Neural progenitor cell (in vitro differentiated cells): ENCODE measurements around the gene MRGPRF. TPM values are rescaled to one million over a fixed set of nuclear protein-coding genes. Genes with fewer than 3 reads are reported as not detected.

Experiments used
- DNase-seq: peaks from one replicate; pipeline ENCODE4 v3.0.0-alpha.2; 2016; ENCODE audit warnings: low spot score
- H2AFZ ChIP-seq: fragments of 200-600 bp; sonication (generic); replicated peaks from 2 replicates; pipeline ENCODE4 v1.6.1; 2016; ENCODE audit warnings: antibody characterized with exemption
- H3F3A ChIP-seq: fragments of 200-600 bp; sonication (generic); 2 replicates; pipeline ENCODE4 v1.6.1; 2016; ENCODE audit warnings: antibody characterized with exemption, low read depth
- H3K27ac ChIP-seq: fragments of 200-600 bp; sonication (generic); 2 replicates; pipeline ENCODE4 v1.5.1; 2016; ENCODE audit warnings: mild to moderate bottlenecking
- H3K27me3 ChIP-seq: fragments of 200-600 bp; sonication (generic); 2 replicates; pipeline ENCODE4 v1.6.1; 2016; ENCODE audit warnings: mild to moderate bottlenecking, moderate library complexity
- H3K36me3 ChIP-seq: fragments of 200-600 bp; sonication (generic); 2 replicates; pipeline ENCODE4 v1.5.1; 2016
- H3K4me1 ChIP-seq: fragments of 200-600 bp; sonication (generic); 2 replicates; pipeline ENCODE4 v1.6.1; 2016; ENCODE audit warnings: mixed run types
- H3K4me2 ChIP-seq: fragments of 200-600 bp; sonication (generic); 2 replicates; pipeline ENCODE4 v1.6.1; 2016
- H3K4me3 ChIP-seq: fragments of 200-600 bp; sonication (generic); 2 replicates; pipeline ENCODE4 v1.5.1; 2016
- H3K79me2 ChIP-seq: fragments of 200-600 bp; sonication (generic); 2 replicates; pipeline ENCODE4 v1.6.1; 2016; ENCODE audit warnings: low read depth
- H3K9ac ChIP-seq: fragments of 200-600 bp; sonication (generic); 2 replicates; pipeline ENCODE4 v1.6.1; 2016
- H3K9me3 ChIP-seq: fragments of 200-600 bp; sonication (generic); 2 replicates; pipeline ENCODE4 v1.5.1; 2016; ENCODE audit warnings: low read depth
- H4K20me1 ChIP-seq: fragments of 200-600 bp; sonication (generic); 2 replicates; pipeline ENCODE4 v1.6.1; 2016; ENCODE audit warnings: low read depth
- H3K27ac Mint-ChIP-seq: 3 replicates; pipeline ENCODE4 v1.8.0; 2021; ENCODE audit warnings: mixed read lengths
- H3K27me3 Mint-ChIP-seq: 2 replicates; pipeline ENCODE4 v1.8.0; 2022; ENCODE audit warnings: low read depth, mild to moderate bottlenecking, inconsistent platforms, moderate library complexity, mixed read lengths; ENCODE audit not compliant: insufficient read depth
- H3K36me3 Mint-ChIP-seq: 3 replicates; pipeline ENCODE4 v1.8.0; 2021; ENCODE audit warnings: mixed read lengths
- H3K4me1 Mint-ChIP-seq: 3 replicates; pipeline ENCODE4 v1.8.0; 2021; ENCODE audit warnings: mixed read lengths
- H3K4me3 Mint-ChIP-seq: 3 replicates; pipeline ENCODE4 v1.8.0; 2021; ENCODE audit warnings: mild to moderate bottlenecking, moderate library complexity, mixed read lengths
- H3K9me3 Mint-ChIP-seq: 3 replicates; pipeline ENCODE4 v1.8.0; 2020; ENCODE audit warnings: mixed read lengths
- CTCF ChIP-seq: fragments of 200-600 bp; sonication (generic); IDR thresholded peaks from 2 replicates; pipeline ENCODE4 v1.5.1; 2017; ENCODE audit warnings: antibody characterized with exemption, mild to moderate bottlenecking
- EZH2 ChIP-seq: fragments of 200-600 bp; sonication (generic); IDR thresholded peaks from 2 replicates; pipeline ENCODE4 v1.6.1; 2017; ENCODE audit warnings: antibody characterized with exemption, mild to moderate bottlenecking, moderate library complexity
- EZH2phosphoT487 ChIP-seq: fragments of 200-600 bp; sonication (generic); IDR thresholded peaks from 2 replicates; pipeline ENCODE4 v1.6.1; 2017; ENCODE audit warnings: antibody characterized with exemption
- total RNA-seq: library from RNA; depleted of rRNA; stranded (reverse); fragments of >200 nt; gene quantifications from 2 replicates; pipeline ENCODE4 v1.2.3, GENCODE V29; 2015; ENCODE audit warnings: low replicate concordance

The MRGPRF gene
- total RNA-seq, 1 donor from 2014 or later = 0.56 TPM

DNA sequence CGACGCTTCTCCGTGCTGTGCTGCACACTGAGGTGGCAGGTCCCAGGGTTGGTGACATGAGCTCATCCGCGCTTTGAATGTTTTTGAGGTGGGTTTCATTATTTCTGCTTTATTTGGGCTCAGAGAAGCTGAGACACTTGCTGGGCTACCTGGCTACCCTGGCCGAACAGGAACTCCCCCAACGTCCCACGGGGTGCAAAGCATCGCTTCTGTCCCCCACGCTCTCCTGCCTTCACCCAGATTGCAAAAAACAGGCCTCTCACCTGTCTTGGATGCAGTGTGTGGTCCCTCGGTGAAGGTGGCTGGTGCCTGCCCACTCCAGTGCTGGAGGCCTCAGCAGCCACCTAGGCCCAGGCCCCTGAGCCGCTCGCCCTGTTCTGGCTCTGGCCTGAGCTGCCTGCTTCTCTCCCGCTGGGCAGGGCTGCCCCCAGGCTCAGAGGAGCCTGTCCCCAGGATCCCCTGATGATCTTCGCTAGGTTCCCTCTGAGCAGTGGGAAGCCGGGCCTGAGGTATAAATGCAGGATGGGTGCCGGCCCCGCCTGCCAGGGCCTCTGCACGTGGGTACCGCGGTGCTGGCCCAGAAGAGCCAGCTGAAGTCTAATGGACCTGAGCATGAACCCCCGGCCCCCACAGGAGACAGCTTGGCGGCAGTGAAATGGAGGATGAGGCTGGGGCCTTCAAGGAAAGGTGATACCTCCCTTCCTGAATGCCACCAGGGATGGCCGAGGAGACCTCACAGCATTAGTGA, 16.5 kb downstream of the MRGPRF start:
- no peaks in the 10 kb centered on the region for H3F3A ChIP-seq
- no peak for DNase-seq
- H3K4me3 ChIP-seq = no peak overlapping the region
- H3K36me3 ChIP-seq = no peaks in the 10 kb centered on the region
- no peaks in the 10 kb centered on the region for H3K4me1 ChIP-seq
- no peak overlapping the region for H2AFZ ChIP-seq
- no peaks in the 10 kb centered on the region for H3K27me3 ChIP-seq
- Mint-ChIP-seq H3K36me3 (no peaks in the 10 kb centered on the region), H3K9me3 (no peaks in the 10 kb centered on the region), H3K27me3 (peaks cover 7% of the 10 kb centered on the region), H3K4me1 (peaks cover 7% of the 10 kb centered on the region), H3K4me3 (no peak overlapping the region), H3K27ac (no peak overlapping the region)
- H3K9me3 ChIP-seq = no peaks in the 10 kb centered on the region
- no peak for TF ChIP-seq EZH2phosphoT487
- TF ChIP-seq EZH2 = no peak
- TF ChIP-seq CTCF = no peak
- H3K27ac ChIP-seq = no peak overlapping the region
- H3K4me2 ChIP-seq = no peak overlapping the region
- H4K20me1 ChIP-seq = no peaks in the 10 kb centered on the region
- no peaks in the 10 kb centered on the region for H3K79me2 ChIP-seq
- no peak overlapping the region for H3K9ac ChIP-seq

DNA sequence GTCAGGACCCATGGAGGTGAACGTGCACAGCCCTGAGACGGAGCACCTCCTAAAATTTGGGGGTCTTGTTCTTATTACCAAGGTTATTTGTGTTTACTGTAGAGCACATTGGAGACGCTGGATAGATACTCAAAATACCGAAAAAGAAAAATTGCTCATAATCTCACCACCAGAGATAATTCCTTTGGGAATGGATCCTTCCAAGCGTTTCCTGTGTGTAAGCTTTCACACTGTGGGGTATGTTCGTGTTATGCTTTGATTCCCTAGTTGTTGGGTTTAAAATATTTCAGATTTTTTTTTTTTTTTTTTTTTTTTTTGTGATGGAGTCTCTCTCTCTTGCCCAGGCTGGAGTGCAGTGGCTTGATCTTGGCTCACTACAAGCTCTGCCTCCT, 18.2 kb downstream of the MRGPRF start:
- no peaks in the 10 kb centered on the region for H3K36me3 ChIP-seq
- H3K4me2 ChIP-seq = no peak overlapping the region
- H4K20me1 ChIP-seq = no peaks in the 10 kb centered on the region
- H3K27me3 ChIP-seq = no peaks in the 10 kb centered on the region
- TF ChIP-seq EZH2phosphoT487 (no peak), CTCF (no peak), EZH2 (no peak)
- Mint-ChIP-seq H3K4me1 (peaks cover 7% of the 10 kb centered on the region), H3K27me3 (peaks cover 8% of the 10 kb centered on the region), H3K27ac (no peak overlapping the region), H3K9me3 (no peaks in the 10 kb centered on the region), H3K36me3 (no peaks in the 10 kb centered on the region), H3K4me3 (no peak overlapping the region)
- no peak overlapping the region for H3K4me3 ChIP-seq
- no peaks in the 10 kb centered on the region for H3K9me3 ChIP-seq
- DNase-seq = no peak
- H3K4me1 ChIP-seq = no peaks in the 10 kb centered on the region
- H3K27ac ChIP-seq = no peak overlapping the region
- H3K9ac ChIP-seq = no peak overlapping the region
- no peak overlapping the region for H2AFZ ChIP-seq
- no peaks in the 10 kb centered on the region for H3K79me2 ChIP-seq
- no peaks in the 10 kb centered on the region for H3F3A ChIP-seq

DNA sequence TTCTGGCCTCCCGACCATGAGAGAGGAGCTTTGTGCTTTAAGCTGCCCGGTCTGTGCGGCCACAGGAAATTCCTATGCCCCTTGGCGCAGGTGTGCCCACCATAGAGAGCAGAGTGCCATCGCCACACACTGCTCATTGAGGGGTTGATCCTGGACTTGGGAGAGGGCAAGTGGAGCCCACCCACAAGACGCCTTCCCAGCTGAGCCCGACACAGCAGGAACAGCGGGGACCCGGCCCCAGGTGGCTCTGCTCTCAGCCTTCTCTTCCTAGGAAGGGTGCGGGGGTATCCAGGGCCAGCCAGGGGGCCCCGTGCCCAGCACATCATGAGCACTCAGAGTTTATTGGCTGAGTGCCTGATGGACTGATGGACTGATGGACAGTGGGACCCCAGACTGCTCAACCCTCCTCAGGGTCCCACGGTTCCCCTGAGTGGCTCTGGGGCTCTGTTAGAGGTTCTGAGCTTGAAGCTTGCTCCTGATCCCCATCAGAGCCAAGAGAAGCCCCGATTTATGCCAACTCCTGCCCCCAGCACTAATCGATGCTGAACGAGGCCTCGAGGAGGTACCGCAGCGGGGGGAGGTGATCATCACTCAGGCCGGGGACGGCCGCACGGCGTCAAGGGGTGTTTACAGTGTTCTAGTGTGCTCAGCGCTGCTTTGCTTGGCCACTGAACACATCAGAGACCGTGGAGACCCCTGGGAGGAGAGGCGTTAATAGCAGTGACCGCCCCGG, 18.7 kb downstream of the MRGPRF start:
- Histone ChIP-seq H3K27me3 (no peaks in the 10 kb centered on the region), H3K4me2 (no peak overlapping the region), H2AFZ (no peak overlapping the region), H3K36me3 (no peaks in the 10 kb centered on the region), H3K79me2 (no peaks in the 10 kb centered on the region), H3K27ac (no peak overlapping the region), H3F3A (no peaks in the 10 kb centered on the region), H3K4me3 (no peak overlapping the region), H4K20me1 (no peaks in the 10 kb centered on the region), H3K4me1 (no peaks in the 10 kb centered on the region), H3K9ac (no peak overlapping the region), H3K9me3 (no peaks in the 10 kb centered on the region)
- DNase-seq = no peak
- Mint-ChIP-seq H3K27ac (no peak overlapping the region), H3K9me3 (no peaks in the 10 kb centered on the region), H3K4me3 (no peak overlapping the region), H3K4me1 (peaks cover 7% of the 10 kb centered on the region), H3K36me3 (no peaks in the 10 kb centered on the region), H3K27me3 (peaks cover 8% of the 10 kb centered on the region)
- TF ChIP-seq EZH2 (no peak), EZH2phosphoT487 (no peak), CTCF (no peak)
